Measurements from ENCODE around the gene MGLL.

DNA sequence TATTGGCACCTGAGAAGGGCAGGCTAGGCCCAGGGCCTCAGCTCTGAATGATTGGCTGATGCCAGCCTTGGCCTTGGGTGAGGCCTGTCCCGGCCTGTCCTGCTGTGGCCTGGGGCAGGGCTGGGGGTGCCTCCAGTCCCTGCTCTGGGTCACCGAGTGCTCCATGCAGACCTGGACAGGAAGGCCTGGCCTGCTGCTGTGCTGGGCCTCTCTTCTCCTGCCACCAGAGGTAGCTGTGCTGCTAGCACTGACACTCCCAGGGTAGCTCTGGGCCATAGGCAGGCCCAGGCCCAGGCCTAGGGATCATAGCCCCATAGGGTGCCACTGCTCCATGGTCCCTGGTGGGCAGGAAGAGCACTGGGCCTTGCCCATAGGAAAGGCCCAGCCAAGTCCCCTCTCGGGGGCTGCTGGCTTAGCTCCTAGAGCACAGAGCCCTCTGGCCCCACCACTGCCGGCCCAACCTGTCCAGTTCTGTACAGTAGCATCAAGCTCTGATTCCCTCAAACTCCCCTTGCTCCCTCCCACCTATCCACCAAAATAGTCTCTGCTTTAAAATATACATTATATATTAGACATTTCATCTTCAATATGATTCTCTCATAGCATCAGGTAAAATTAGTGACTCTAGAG, 131.4 kb downstream of the MGLL start:
- TF ChIP-seq POLR2AphosphoS5 (IDR thresholded peaks at IDR 0.05; ENCODE audit: borderline replicate concordance, low read depth, low read length) (no peak), EZH2 (IDR thresholded peaks at IDR 0.05) (no peak)

Data from SK-N-MC (cell line).